Sigmoid colon (tissue), 4 donors: ENCODE results near the gene ELOVL5.

Source experiments
- CTCF ChIP-seq, 4 experiments: fragments of 450-650 bp in 3 of 4; fragments of 200-600 bp in 1 of 4; IDR thresholded peaks; one replicate each; pipeline ENCODE4 v1.5.1; 2016 to 2019; ENCODE audit warnings: antibody characterized with exemption in 4 of 4, mild to moderate bottlenecking in 3 of 4, moderate library complexity in 2 of 4
- EP300 ChIP-seq, 4 donors: sonication (generic); formaldehyde crosslinking; IDR thresholded peaks; one replicate each; pipeline ENCODE4 v1.6.1; 2017; ENCODE audit warnings: antibody characterized with exemption in 4 of 4
- POLR2A ChIP-seq, 2 donors: fragments of 450-650 bp; IDR thresholded peaks; one replicate each; pipeline ENCODE4 v1.6.1; 2016; ENCODE audit warnings: antibody characterized with exemption in 2 of 2, mild to moderate bottlenecking in 2 of 2, moderate library complexity in 2 of 2
- POLR2AphosphoS5 ChIP-seq, 4 donors: sonication (generic); formaldehyde crosslinking; IDR thresholded peaks; one replicate each; pipeline ENCODE4 v1.6.1; 2017; ENCODE audit warnings: antibody characterized with exemption in 4 of 4

- no peak for TF ChIP-seq POLR2A (IDR thresholded peaks at IDR 0.05)
- no peak for TF ChIP-seq CTCF (IDR thresholded peaks at IDR 0.05)
- TF ChIP-seq POLR2AphosphoS5 (IDR thresholded peaks at IDR 0.05), result no peak
- no peak for TF ChIP-seq EP300 (IDR thresholded peaks at IDR 0.05)
These were observed 3.6 kb upstream of the ELOVL5 start for GRCh38 chr6:53352360-53352759.
